ENCODE data around the gene KLK14.

- TF ChIP-seq RAD21 (IDR thresholded peaks at IDR 0.05 in 1 of 2, conservative IDR thresholded peaks at IDR 0.05 in 1 of 2; ENCODE audit: low read depth in 2 of 2, low read length in 2 of 2) (no peak), CTCF (IDR thresholded peaks at IDR 0.05; ENCODE audit: control extremely low read depth in 1 of 3, insufficient read depth in 1 of 3, low read depth in 1 of 3, low read length in 3 of 3) (no peak), TAF1 (IDR thresholded peaks at IDR 0.05; ENCODE audit: low read depth, low read length) (no peak), CEBPB (IDR thresholded peaks at IDR 0.05; ENCODE audit: low read depth, low read length) (no peak), HDAC6 (IDR thresholded peaks at IDR 0.05; ENCODE audit: low read depth, low read length) (no peak)
- TF ChIP-seq, protein P1, sequence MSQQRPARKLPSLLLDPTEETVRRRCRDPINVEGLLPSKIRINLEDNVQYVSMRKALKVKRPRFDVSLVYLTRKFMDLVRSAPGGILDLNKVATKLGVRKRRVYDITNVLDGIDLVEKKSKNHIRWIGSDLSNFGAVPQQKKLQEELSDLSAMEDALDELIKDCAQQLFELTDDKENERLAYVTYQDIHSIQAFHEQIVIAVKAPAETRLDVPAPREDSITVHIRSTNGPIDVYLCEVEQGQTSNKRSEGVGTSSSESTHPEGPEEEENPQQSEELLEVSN (IDR thresholded peaks at IDR 0.05), result no peak
These were observed 12.2 kb downstream of the KLK14 start for GRCh38 chr19:51070334-51071094.
